IMR-90 (cell line): Measurements from ENCODE around the gene GREB1L. TPM values are rescaled to one million over a fixed set of nuclear protein-coding genes. Genes with fewer than 3 reads are reported as not detected.

Experiments used
- ATAC-seq: fragments of 200-7000 bp; cut with Tn5 transposase; 2 replicates; pipeline ENCODE4 v1.9.1; 2020; ENCODE audit warnings: low read depth, mild to moderate bottlenecking, moderate library complexity
- BruUV-seq: library from RNA; stranded (reverse); fragments of 400-500 nt; replicated peaks from 2 replicates; lab custom pipeline; 2021; lab: Mats Ljungman, UMichigan
- CTCF ChIA-PET: fragments of 300-600 bp; formaldehyde crosslinking; extraction: SDS; loops from one replicate; lab custom pipeline; 2021; ENCODE audit warnings: antibody characterized with exemption; lab: Yijun Ruan, JAX
- POLR2A ChIA-PET: fragments of 300-600 bp; sonication (Branson Sonifier 250); formaldehyde crosslinking; loops from one replicate; lab custom pipeline; 2022; ENCODE audit warnings: antibody characterized with exemption; ENCODE audit not compliant: unreplicated experiment; lab: Charles Lee
- DNase-seq: peaks from one replicate; pipeline ENCODE4 v3.0.0; 2013
- H2AFZ ChIP-seq: replicated peaks from 2 replicates; pipeline ENCODE3; 2013; ENCODE audit warnings: low read length, mild to moderate bottlenecking; ENCODE audit not compliant: poor library complexity
- H2AK5ac ChIP-seq: 2 replicates; pipeline ENCODE4 v1.6.1; 2013; ENCODE audit warnings: low read depth, low read length, inconsistent platforms
- H2AK9ac ChIP-seq: replicated peaks from 2 replicates; pipeline ENCODE3; 2013; ENCODE audit warnings: mild to moderate bottlenecking, low read depth, low read length, moderate library complexity; ENCODE audit not compliant: poor library complexity
- H2BK120ac ChIP-seq: 2 replicates; pipeline ENCODE4 v1.6.1; 2013; ENCODE audit warnings: low read depth, low read length, inconsistent platforms
- H2BK15ac ChIP-seq: 3 replicates; pipeline ENCODE4 v1.6.1; 2013; ENCODE audit warnings: low read depth, low read length, inconsistent platforms
- H2BK20ac ChIP-seq: 2 replicates; pipeline ENCODE4 v1.6.1; 2013; ENCODE audit warnings: low read depth, mild to moderate bottlenecking, inconsistent platforms, low read length, moderate library complexity
- H2BK5ac ChIP-seq: 2 replicates; pipeline ENCODE4 v1.6.1; 2013; ENCODE audit warnings: mild to moderate bottlenecking, low read depth, low read length, inconsistent platforms; ENCODE audit not compliant: poor library complexity, severe bottlenecking
- H3K14ac ChIP-seq: replicated peaks from 2 replicates; pipeline ENCODE4 v1.6.1; 2013; ENCODE audit warnings: low read depth, low read length, inconsistent platforms
- H3K18ac ChIP-seq: 2 replicates; pipeline ENCODE4 v1.6.1; 2013; ENCODE audit warnings: low read depth, low read length, control low read depth
- H3K23ac ChIP-seq: 2 replicates; pipeline ENCODE4 v1.6.1; 2013; ENCODE audit warnings: low read depth, low read length, inconsistent platforms
- H3K27ac ChIP-seq: 2 replicates; pipeline ENCODE4 v1.5.1; 2013; ENCODE audit warnings: mild to moderate bottlenecking, control low read depth, low read length; ENCODE audit not compliant: insufficient read depth
- H3K27me3 ChIP-seq: 2 replicates; pipeline ENCODE4 v1.6.1; 2013; ENCODE audit warnings: low read length; ENCODE audit not compliant: control insufficient read depth, insufficient read depth
- H3K36me3 ChIP-seq: 2 replicates; pipeline ENCODE4 v1.6.1; 2013; ENCODE audit warnings: low read length, mixed read lengths; ENCODE audit not compliant: control insufficient read depth, insufficient read depth
- H3K4ac ChIP-seq: 2 replicates; pipeline ENCODE4 v1.6.1; 2013; ENCODE audit warnings: low read depth, low read length, inconsistent platforms
- H3K4me1 ChIP-seq: 2 replicates; pipeline ENCODE4 v1.6.1; 2013; ENCODE audit warnings: low read length, mixed read lengths; ENCODE audit not compliant: control insufficient read depth, insufficient read depth
- H3K4me2 ChIP-seq: 2 replicates; pipeline ENCODE4 v1.6.1; 2013; ENCODE audit warnings: low read depth, mild to moderate bottlenecking, control low read depth, low read length, moderate library complexity
- H3K4me3 ChIP-seq: 2 replicates; pipeline ENCODE4 v1.5.1; 2013; ENCODE audit warnings: low read depth, mild to moderate bottlenecking, control low read depth, low read length, moderate library complexity; ENCODE audit not compliant: insufficient read depth
- H3K56ac ChIP-seq: 2 replicates; pipeline ENCODE4 v1.6.1; 2013; ENCODE audit warnings: low read length, inconsistent platforms; ENCODE audit not compliant: insufficient read depth; ENCODE audit errors: extremely low read depth
- H3K79me1 ChIP-seq, 2 experiments: 2 replicates each; pipeline ENCODE4 v1.6.1; 2013; ENCODE audit warnings: low read length in 2 of 2, inconsistent platforms in 1 of 2, low read depth in 1 of 2
- H3K9ac ChIP-seq: 2 replicates; pipeline ENCODE4 v1.6.1; 2013; ENCODE audit warnings: low read depth, low read length, control low read depth
- H3K9me1 ChIP-seq: 2 replicates; pipeline ENCODE4 v1.6.1; 2013; ENCODE audit warnings: low read length, inconsistent platforms; ENCODE audit not compliant: insufficient read depth
- H3K9me3 ChIP-seq: 2 replicates; pipeline ENCODE4 v1.6.1; 2013; ENCODE audit warnings: low read length; ENCODE audit not compliant: control insufficient read depth, insufficient read depth
- H4K20me1 ChIP-seq: 2 replicates; pipeline ENCODE4 v1.6.1; 2013; ENCODE audit warnings: low read length, inconsistent platforms; ENCODE audit not compliant: insufficient read depth
- H4K5ac ChIP-seq: 2 replicates; pipeline ENCODE4 v1.6.1; 2013; ENCODE audit warnings: mild to moderate bottlenecking, low read depth, low read length, control low read depth
- H4K8ac ChIP-seq, 2 experiments: 2 replicates each; pipeline ENCODE4 v1.6.1; 2013; ENCODE audit warnings: low read depth in 2 of 2, low read length in 2 of 2, control low read depth in 1 of 2, inconsistent platforms in 1 of 2
- H4K91ac ChIP-seq: 2 replicates; pipeline ENCODE4 v1.6.1; 2013; ENCODE audit warnings: low read depth, low read length, inconsistent platforms; ENCODE audit not compliant: insufficient read depth
- BHLHE40 ChIP-seq: fragments of 150-350 bp; IDR thresholded peaks from 2 replicates; pipeline ENCODE4 v1.6.1; 2016; ENCODE audit warnings: mild to moderate bottlenecking, low read depth, low read length
- CEBPB ChIP-seq: IDR thresholded peaks from 2 replicates; pipeline ENCODE4 v1.6.1; 2012; ENCODE audit warnings: low read depth, low read length, improper control_type of control experiment
- CHD1 ChIP-seq: IDR thresholded peaks from 2 replicates; pipeline ENCODE4 v1.6.1; 2012; ENCODE audit warnings: low read depth, low read length, improper control_type of control experiment
- CTCF ChIP-seq: conservative IDR thresholded peaks from 2 replicates; pipeline ENCODE4 v1.5.1; 2012; ENCODE audit warnings: mild to moderate bottlenecking, low read depth, low read length, improper control_type of control experiment
- MAZ ChIP-seq: IDR thresholded peaks from 2 replicates; pipeline ENCODE4 v1.6.1; 2012; ENCODE audit warnings: low read depth, mild to moderate bottlenecking, low read length, improper control_type of control experiment, moderate library complexity, borderline replicate concordance
- MXI1 ChIP-seq: IDR thresholded peaks from 2 replicates; pipeline ENCODE4 v1.6.1; 2012; ENCODE audit warnings: low read depth, mild to moderate bottlenecking, low read length, moderate library complexity, borderline replicate concordance
- NFE2L2 ChIP-seq: fragments of 150-350 bp; IDR thresholded peaks from 2 replicates; pipeline ENCODE4 v1.6.1; 2016; ENCODE audit warnings: low read depth, mild to moderate bottlenecking, low read length
- RAD21 ChIP-seq: IDR thresholded peaks from 2 replicates; pipeline ENCODE4 v1.6.1; 2012; ENCODE audit warnings: low read length, improper control_type of control experiment
- RCOR1 ChIP-seq: IDR thresholded peaks from 2 replicates; pipeline ENCODE4 v1.6.1; 2012; ENCODE audit warnings: mild to moderate bottlenecking, low read length, improper control_type of control experiment; ENCODE audit not compliant: insufficient replicate concordance
- SMC3 ChIP-seq: fragments of 150-350 bp; IDR thresholded peaks from 2 replicates; pipeline ENCODE4 v1.6.1; 2016; ENCODE audit warnings: low read depth, mild to moderate bottlenecking, antibody characterized with exemption, low read length, moderate library complexity
- USF2 ChIP-seq: fragments of 150-350 bp; IDR thresholded peaks from 2 replicates; pipeline ENCODE4 v1.6.1; 2017; ENCODE audit warnings: mild to moderate bottlenecking, antibody characterized with exemption, low read length, low read depth
- WGBS, 2 experiments: methylation state at CpG; one replicate each; pipeline versions ENCODE4 v1.1.5 to v1.1.7; 2013; ENCODE audit warnings: missing lambda C conversion rate in 2 of 2; ENCODE audit not compliant: insufficient read length in 1 of 2; ENCODE audit errors: extremely low coverage in 2 of 2; 5-methylcytosine and 5-hydroxymethylcytosine counted together
- dilution Hi-C: fragments of 300-500 bp; cut with HindIII; formaldehyde crosslinking; loops from one replicate; pipeline ENCODE4 v1.14.3; 2018; ENCODE audit warnings: low sequenced_read_pairs; ENCODE audit not compliant: unreplicated experiment
- in situ Hi-C: fragments of 300-500 bp; cut with MboI; formaldehyde crosslinking; loops from 3 replicates; pipeline ENCODE4 v1.14.3; 2019; ENCODE audit warnings: low sequenced_read_pairs, inconsistent platforms, mixed read lengths
- intact Hi-C: fragments of 100-400 bp; cut with micrococcal nuclease; formaldehyde crosslinking; loops from 2 replicates; pipeline ENCODE4 v1.10.0; 2022
- polyA plus RNA-seq, 3 experiments: library from polyadenylated mRNA; depleted of rRNA; stranded (reverse); fragments of >200 nt; gene quantifications; 2 replicates each; pipeline ENCODE4 v1.2.3, GENCODE V29; 2012; ENCODE audit warnings: low replicate concordance in 1 of 3
- total RNA-seq: library from RNA; depleted of rRNA; stranded (reverse); fragments of >200 nt; gene quantifications from 2 replicates; pipeline ENCODE4 v1.2.3, GENCODE V29; 2012

Gene GREB1L
- total and polyA plus RNA-seq, 2 of the 4 experiments (the other 2 are of a cell fraction), result under 0.01 to 0.02 TPM

- H3K27me3 ChIP-seq, result peaks cover 34% of the 10 kb centered on the region
- in situ Hi-C loops, result no loop called here
- POLR2A ChIA-PET, result no interaction called here
These were observed 208.5 kb downstream of the GREB1L start for GRCh38 chr18:21450503-21450902.

More at GRCh38 chr18:21450503-21450902, 208.5 kb downstream of the GREB1L start:
- H3K18ac ChIP-seq, result no peak overlapping the region
- no peak overlapping the region for H2BK120ac ChIP-seq
- ATAC-seq (no peak), DNase-seq (no peak)
- no peak overlapping the region for H3K27ac ChIP-seq
- no peaks in the 10 kb centered on the region for H3K79me1 ChIP-seq
- no peak overlapping the region for H2BK15ac ChIP-seq
- no peaks in the 10 kb centered on the region for H3K9me3 ChIP-seq
- H2AFZ ChIP-seq, result no peak overlapping the region
- no peaks in the 10 kb centered on the region for H3K9me1 ChIP-seq
- no peak overlapping the region for H3K56ac ChIP-seq
- intact Hi-C loops, result loop anchor here (10.0 kb wide), 1 partner anchor 206 kb away; the partner anchor contains the start of gene GREB1L
- H2AK5ac ChIP-seq, result no peak overlapping the region
- no TSS peak for BruUV-seq
- H3K4me1 ChIP-seq, result peaks cover 5% of the 10 kb centered on the region; the same call in 1 of the 2 replicates
- H3K36me3 ChIP-seq, result no peaks in the 10 kb centered on the region
- no peaks in the 10 kb centered on the region for H4K20me1 ChIP-seq
- no peak overlapping the region for H2AK9ac ChIP-seq
- H3K4me3 ChIP-seq, result no peak overlapping the region
- no peak overlapping the region for H3K4me2 ChIP-seq
- no peak overlapping the region for H4K8ac ChIP-seq
- no peak overlapping the region for H3K4ac ChIP-seq
- TF ChIP-seq USF2, result no peak
- TF ChIP-seq BHLHE40, result no peak
- TF ChIP-seq CHD1, result no peak
- no peak for TF ChIP-seq SMC3
- no peak for TF ChIP-seq CTCF
- TF ChIP-seq MAZ, result no peak
- no peak for TF ChIP-seq NFE2L2
- TF ChIP-seq MXI1, result no peak
- no peak for TF ChIP-seq RCOR1
- no peak for TF ChIP-seq RAD21
- no peak for TF ChIP-seq CEBPB
- dilution Hi-C loops, result no loop called here
- H4K5ac ChIP-seq, result no peak overlapping the region
- no CpG with 5 or more reads among the region's 2 CpGs for WGBS, 2 experiments
- no peak overlapping the region for H3K9ac ChIP-seq
- CTCF ChIA-PET, result interaction anchor here (0.7 kb wide), 1 partner anchor 256 kb away, joined by 3 read pairs; no protein-coding TSS in a partner anchor
- no peak overlapping the region for H2BK20ac ChIP-seq
- H3K14ac ChIP-seq, result no peak overlapping the region
- no peak overlapping the region for H3K23ac ChIP-seq
- H2BK5ac ChIP-seq, result no peak overlapping the region
- H4K91ac ChIP-seq, result no peak overlapping the region
